ENCODE measurements around the gene AWAT2. TPM values are rescaled to one million over a fixed set of nuclear protein-coding genes. Genes with fewer than 3 reads are reported as not detected.
"Not testable (repeated sequence)": the region's sequence is repeated elsewhere in the genome, so short reads cannot be mapped to it uniquely, and the experiment has no call there.

The AWAT2 gene
- total RNA-seq, 1 experiment from 2014 or later = not detected

DNA sequence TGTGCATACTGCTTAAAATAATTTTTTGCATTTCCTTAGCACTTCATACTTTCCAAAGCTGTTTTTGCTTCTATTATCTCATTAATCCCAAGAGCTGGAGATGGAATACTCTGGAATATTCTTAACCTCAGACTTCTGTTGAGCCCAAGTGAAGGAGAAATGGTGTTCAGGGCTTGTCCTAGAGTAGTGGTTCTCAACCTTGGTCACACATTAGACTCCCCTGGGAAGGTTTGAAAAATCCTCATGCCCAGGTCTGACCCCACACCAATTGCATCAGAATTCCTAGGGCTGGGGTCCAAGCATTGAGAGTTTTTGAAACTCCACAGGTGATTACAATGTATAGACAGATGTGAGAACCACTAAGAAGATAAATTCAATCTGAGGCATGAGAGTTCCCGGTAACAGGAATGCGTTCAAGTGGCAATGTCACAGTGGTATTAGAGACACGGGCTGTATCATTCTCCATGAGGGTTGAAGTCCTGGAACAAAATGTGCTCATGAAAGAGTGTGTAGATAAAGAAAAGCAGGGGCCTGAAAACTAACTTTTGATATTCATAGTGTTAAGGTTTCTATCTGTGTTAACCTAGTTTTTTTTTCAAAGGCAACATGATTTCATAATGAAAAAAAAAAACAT lies 47.9 kb downstream of the AWAT2 start:
- DNase-seq (ENCODE audit: extremely low read depth, low read depth) = no peak

DNA sequence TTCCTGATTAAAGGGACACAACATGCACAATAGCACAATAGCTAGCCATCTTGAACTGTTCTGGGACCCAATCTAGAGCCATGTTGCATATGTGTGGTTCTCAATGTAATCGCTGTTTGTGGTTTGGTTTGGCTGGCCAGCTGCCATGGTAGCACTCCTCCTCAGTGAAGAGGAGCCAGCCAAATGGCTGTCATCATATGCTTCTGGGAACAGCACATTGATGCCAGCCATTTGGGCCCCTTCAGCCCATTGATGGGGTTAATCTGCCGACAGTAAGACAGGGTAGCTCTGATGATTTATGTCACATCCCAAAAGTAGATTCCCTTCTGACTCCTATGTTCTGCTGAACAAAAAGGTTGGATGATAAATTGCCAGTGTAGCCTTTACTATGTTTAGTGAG lies 48.5 kb downstream of the AWAT2 start:
- no peak for DNase-seq (ENCODE audit: extremely low read depth, low read depth)

DNA sequence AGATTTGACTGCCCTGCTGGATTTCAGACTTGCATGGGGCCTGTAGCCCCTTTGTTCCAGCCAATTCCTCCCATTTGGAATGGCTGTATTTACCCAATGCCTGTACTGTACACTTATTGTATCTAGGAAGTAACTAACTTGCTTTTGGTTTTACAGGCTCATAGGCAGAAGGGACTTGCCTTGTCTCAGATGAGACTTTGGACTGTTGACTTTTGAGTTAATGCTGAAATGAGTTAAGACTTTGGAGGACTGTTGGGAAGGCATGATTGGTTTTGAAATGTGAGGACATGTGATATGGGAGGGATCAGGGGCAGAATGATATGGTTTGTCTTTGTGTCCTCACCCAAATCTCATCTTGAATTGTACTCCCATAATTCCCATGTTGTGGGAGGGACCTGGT lies 51.4 kb downstream of the AWAT2 start:
- DNase-seq (ENCODE audit: extremely low read depth, low read depth) = not testable (repeated sequence)

DNA sequence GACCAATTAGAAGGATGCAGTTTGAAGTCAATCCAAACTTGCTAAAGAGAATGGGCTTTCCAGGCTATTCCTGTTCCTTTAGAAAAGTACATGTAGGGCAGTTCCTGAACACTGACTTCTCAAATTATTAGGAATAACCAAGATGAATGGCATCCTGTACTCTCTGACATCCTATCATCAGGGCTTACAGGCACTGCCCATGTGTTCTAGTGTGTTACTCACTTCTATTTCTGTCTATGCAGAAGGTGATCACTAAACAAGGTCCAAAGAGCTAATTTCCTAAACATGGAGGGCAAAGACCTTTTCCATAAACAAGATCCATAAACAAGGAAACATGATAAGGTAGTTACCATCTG lies 53.6 kb downstream of the AWAT2 start:
- DNase-seq (ENCODE audit: extremely low read depth, low read depth) = no peak

DNA sequence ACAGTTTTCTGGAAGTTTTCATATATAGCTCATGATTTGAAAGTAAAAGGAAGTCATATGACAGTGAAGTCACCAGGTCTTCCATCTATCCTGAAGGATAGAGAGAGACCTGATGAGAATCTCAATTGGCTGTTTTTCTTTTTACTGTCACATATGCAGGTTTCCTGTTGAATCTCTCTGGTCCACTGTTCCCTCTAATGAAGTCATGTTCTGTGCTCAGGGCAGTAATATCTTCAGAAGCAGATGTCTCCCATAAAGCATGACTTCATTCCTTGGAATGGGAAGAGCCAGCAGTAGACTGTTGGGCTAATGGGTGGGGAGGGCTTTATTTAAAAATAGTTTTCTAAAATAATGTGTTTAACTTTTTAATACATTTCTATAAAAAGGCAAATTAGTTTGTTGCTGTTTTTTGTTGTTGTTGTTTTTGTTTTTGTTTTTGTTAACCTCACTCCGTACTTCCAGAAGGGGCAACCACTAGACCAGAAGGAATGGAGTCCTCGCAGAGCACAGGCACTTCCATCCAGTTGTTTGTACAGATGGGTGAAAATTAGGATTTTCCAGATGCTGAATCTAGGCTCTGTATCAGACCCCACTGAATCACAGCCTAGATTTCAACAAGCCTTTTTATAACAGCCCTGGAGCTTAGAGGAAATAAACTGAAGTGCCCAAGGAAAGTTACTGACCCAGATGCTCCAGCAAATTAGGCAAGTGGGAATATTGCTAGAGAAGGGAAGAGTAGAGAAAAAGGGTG lies 54.2 kb downstream of the AWAT2 start:
- no peak for DNase-seq (ENCODE audit: extremely low read depth, low read depth)

DNA sequence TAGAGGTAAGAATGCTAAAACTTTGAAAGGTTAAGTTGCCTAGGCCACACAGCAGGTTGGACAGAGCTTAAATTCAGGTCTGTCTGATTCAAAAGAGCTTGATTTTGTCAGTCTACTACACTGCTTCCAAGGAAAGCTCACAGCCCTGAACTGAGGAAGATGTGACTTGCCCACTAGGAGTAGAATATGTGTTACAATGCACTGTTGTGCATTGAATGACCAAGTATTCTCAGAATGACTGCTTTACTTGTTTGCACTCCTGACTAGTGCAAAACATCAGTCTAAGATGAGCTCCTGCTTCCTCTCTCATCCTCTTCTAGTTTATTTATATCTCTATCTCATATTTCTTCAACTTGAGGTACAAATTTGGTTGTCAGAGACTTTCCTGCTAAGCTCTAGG lies 56.2 kb downstream of the AWAT2 start:
- no peak for DNase-seq (ENCODE audit: extremely low read depth, low read depth)

DNA sequence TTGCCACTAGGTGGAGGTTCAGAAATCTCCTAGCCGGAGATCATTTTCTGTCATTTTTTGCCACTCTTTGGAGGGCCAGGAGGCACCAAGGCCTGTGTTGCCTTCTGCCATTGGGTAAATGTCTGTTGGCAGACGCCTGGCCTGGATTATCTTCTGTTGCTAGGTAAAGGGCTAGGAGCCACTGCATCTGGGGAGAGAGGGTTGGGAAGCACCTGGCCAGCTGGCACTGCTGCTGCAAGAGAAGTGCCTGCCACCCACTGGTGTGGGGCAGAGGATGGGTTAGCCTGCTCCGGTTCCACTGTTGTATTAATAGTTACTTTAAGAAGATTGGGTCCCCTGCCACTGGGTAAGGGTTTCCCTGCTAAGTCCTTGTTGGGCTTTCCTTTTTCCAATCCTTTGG lies 58.1 kb downstream of the AWAT2 start:
- no peak for DNase-seq (ENCODE audit: extremely low read depth, low read depth)

Small RNA genes lying within 50 kb of the gene (small RNA-seq; reads per million reads assigned to genes)
- 0.06 to 0.65 reads per million in 2 experiments for gene MIR676

Other genes with a start within 250 kb of the AWAT2 start
- not detected in 2 replicates for gene OTUD6A, start 12.5 kb upstream of the AWAT2 start, total RNA-seq (2014; rRNA removed; shearing (Covaris generic))
- gene IGBP1, start 83.5 kb upstream of the AWAT2 start, total RNA-seq (2014; rRNA removed; shearing (Covaris generic)) = 72.4 and 89.7 TPM in 2 replicates
- gene DGAT2L6, start 127.5 kb upstream of the AWAT2 start, total RNA-seq (2014; rRNA removed; shearing (Covaris generic)) = not detected in 2 replicates
- gene AWAT1, start 184.7 kb upstream of the AWAT2 start, total RNA-seq (2014; rRNA removed; shearing (Covaris generic)) = not detected in 2 replicates
- not detected in 2 replicates for gene P2RY4, start 210.3 kb upstream of the AWAT2 start, total RNA-seq (2014; rRNA removed; shearing (Covaris generic))
- not detected in 2 replicates for gene ARR3, start 218.4 kb upstream of the AWAT2 start, total RNA-seq (2014; rRNA removed; shearing (Covaris generic))
- gene RAB41, start 232.2 kb upstream of the AWAT2 start, total RNA-seq (2014; rRNA removed; shearing (Covaris generic)) = not detected in 2 replicates
- gene PDZD11, start 240.0 kb upstream of the AWAT2 start, total RNA-seq (2014; rRNA removed; shearing (Covaris generic)) = 67.6 and 77.6 TPM in 2 replicates
- 30.3 and 34.0 TPM in 2 replicates for gene KIF4A, start 240.2 kb upstream of the AWAT2 start, total RNA-seq (2014; rRNA removed; shearing (Covaris generic))

Data from NCI-H460 (cell line).